H9 (cell line): ENCODE measurements around the gene KRT9. TPM values are rescaled to one million over a fixed set of nuclear protein-coding genes. Genes with fewer than 3 reads are reported as not detected.

Source experiments
- DNase-seq: peaks from one replicate; pipeline ENCODE4 v3.0.0-alpha.2; 2017
- H2AFZ ChIP-seq: one replicate; pipeline ENCODE4 v1.6.1; 2013; ENCODE audit warnings: mild to moderate bottlenecking, low read length, control low read depth, moderate library complexity
- H2AK5ac ChIP-seq: 2 replicates; pipeline ENCODE4 v1.6.1; 2013; ENCODE audit warnings: low read length, control low read depth, mixed read lengths; ENCODE audit not compliant: insufficient read length
- H2BK120ac ChIP-seq: one replicate; pipeline ENCODE4 v1.6.1; 2013; ENCODE audit warnings: low read depth, mild to moderate bottlenecking, low read length, control low read depth, inconsistent platforms; ENCODE audit not compliant: poor library complexity, severe bottlenecking
- H2BK12ac ChIP-seq: 2 replicates; pipeline ENCODE4 v1.6.1; 2013; ENCODE audit warnings: low read length, control low read depth, mixed read lengths, low read depth; ENCODE audit not compliant: insufficient read length
- H2BK15ac ChIP-seq: 2 replicates; pipeline ENCODE4 v1.6.1; 2013; ENCODE audit warnings: low read depth, low read length, control low read depth
- H2BK20ac ChIP-seq: one replicate; pipeline ENCODE4 v1.6.1; 2013; ENCODE audit warnings: low read depth, mild to moderate bottlenecking, low read length, control low read depth, inconsistent platforms; ENCODE audit not compliant: poor library complexity, severe bottlenecking
- H2BK5ac ChIP-seq: 2 replicates; pipeline ENCODE4 v1.6.1; 2013; ENCODE audit warnings: low read length, control low read depth, mixed read lengths; ENCODE audit not compliant: insufficient read length
- H3K14ac ChIP-seq: 2 replicates; pipeline ENCODE4 v1.6.1; 2013; ENCODE audit warnings: low read length, control low read depth; ENCODE audit not compliant: insufficient read depth
- H3K18ac ChIP-seq: 2 replicates; pipeline ENCODE4 v1.6.1; 2013; ENCODE audit warnings: low read depth, mild to moderate bottlenecking, mixed read lengths, low read length, control low read depth; ENCODE audit not compliant: insufficient read length
- H3K23ac ChIP-seq: 2 replicates; pipeline ENCODE4 v1.6.1; 2013; ENCODE audit warnings: low read length, control low read depth, mixed read lengths, low read depth; ENCODE audit not compliant: insufficient read length
- H3K23me2 ChIP-seq: 2 replicates; pipeline ENCODE4 v1.6.1; 2013; ENCODE audit warnings: low read depth, mild to moderate bottlenecking, mixed read lengths, low read length, control low read depth; ENCODE audit not compliant: insufficient read length, poor library complexity, severe bottlenecking
- H3K27ac ChIP-seq: 2 replicates; pipeline ENCODE4 v1.5.1; 2013; ENCODE audit warnings: low read length, control low read depth, mixed read lengths, low read depth; ENCODE audit not compliant: insufficient read length
- H3K27me3 ChIP-seq: 2 replicates; pipeline ENCODE4 v1.6.1; 2013; ENCODE audit warnings: low read length, control low read depth, inconsistent platforms; ENCODE audit not compliant: insufficient read depth
- H3K4ac ChIP-seq: 2 replicates; pipeline ENCODE4 v1.6.1; 2013; ENCODE audit warnings: low read depth, mild to moderate bottlenecking, control low read depth, inconsistent platforms, low read length, moderate library complexity
- H3K4me1 ChIP-seq: 2 replicates; pipeline ENCODE4 v1.6.1; 2013; ENCODE audit warnings: low read length, control low read depth, inconsistent platforms; ENCODE audit not compliant: insufficient read depth
- H3K4me2 ChIP-seq: 2 replicates; pipeline ENCODE4 v1.6.1; 2013; ENCODE audit warnings: low read length, control low read depth, mixed read lengths; ENCODE audit not compliant: insufficient read length, insufficient read depth
- H3K56ac ChIP-seq: 2 replicates; pipeline ENCODE4 v1.6.1; 2013; ENCODE audit warnings: low read depth, mild to moderate bottlenecking, mixed read lengths, low read length, control low read depth; ENCODE audit not compliant: insufficient read length
- H3K79me1 ChIP-seq: 2 replicates; pipeline ENCODE4 v1.6.1; 2013; ENCODE audit warnings: low read depth, mild to moderate bottlenecking, moderate library complexity, low read length, control low read depth, inconsistent platforms; ENCODE audit not compliant: insufficient read depth, poor library complexity, severe bottlenecking
- H3K79me2 ChIP-seq: 2 replicates; pipeline ENCODE4 v1.6.1; 2013; ENCODE audit warnings: low read length, control low read depth, inconsistent platforms; ENCODE audit not compliant: insufficient read depth
- H3K9ac ChIP-seq: 2 replicates; pipeline ENCODE4 v1.6.1; 2013; ENCODE audit warnings: low read length, control low read depth, mixed read lengths; ENCODE audit not compliant: insufficient read length; ENCODE audit errors: extremely low read depth
- H3K9me3 ChIP-seq: one replicate; pipeline ENCODE4 v1.6.1; 2013; ENCODE audit warnings: low read depth, low read length, inconsistent platforms; ENCODE audit not compliant: control insufficient read depth
- H3T11ph ChIP-seq: one replicate; pipeline ENCODE4 v1.6.1; 2013; ENCODE audit warnings: mild to moderate bottlenecking, low read length, control low read depth, inconsistent platforms
- H4K20me1 ChIP-seq: one replicate; pipeline ENCODE4 v1.6.1; 2013; ENCODE audit not compliant: control insufficient read depth, insufficient read length, insufficient read depth
- H4K5ac ChIP-seq: 2 replicates; pipeline ENCODE4 v1.6.1; 2013; ENCODE audit warnings: low read depth, mild to moderate bottlenecking, mixed read lengths, low read length, control low read depth; ENCODE audit not compliant: insufficient read length
- H4K8ac ChIP-seq: replicated peaks from 2 replicates; pipeline ENCODE4 v1.6.1; 2013; ENCODE audit warnings: low read length, control low read depth, mixed read lengths, low read depth; ENCODE audit not compliant: insufficient read length
- H4K91ac ChIP-seq: 2 replicates; pipeline ENCODE4 v1.6.1; 2013; ENCODE audit warnings: low read depth, mild to moderate bottlenecking, moderate library complexity, mixed read lengths, low read length, control low read depth; ENCODE audit not compliant: insufficient read length
- H3K27ac Mint-ChIP-seq, 3 experiments: 2 replicates in 2 of 3; 3 replicates in 1 of 3; pipeline ENCODE4 v1.8.0; 2020 to 2021; ENCODE audit warnings: mixed read lengths in 3 of 3, mild to moderate bottlenecking in 1 of 3, moderate library complexity in 1 of 3
- H3K27me3 Mint-ChIP-seq: 2 replicates; pipeline ENCODE4 v1.8.0; 2021; ENCODE audit warnings: low read depth, mild to moderate bottlenecking, moderate library complexity, mixed read lengths
- H3K36me3 Mint-ChIP-seq, 3 experiments: 2 replicates in 2 of 3; 3 replicates in 1 of 3; pipeline ENCODE4 v1.8.0; 2020 to 2021; ENCODE audit warnings: low read depth in 3 of 3, mixed read lengths in 3 of 3; ENCODE audit not compliant: insufficient read depth in 1 of 3
- H3K4me1 Mint-ChIP-seq, 2 experiments: 2 replicates each; pipeline ENCODE4 v1.8.0; 2020; ENCODE audit warnings: mixed read lengths in 2 of 2
- H3K4me3 Mint-ChIP-seq, 2 experiments: 2 replicates in 1 of 2; 3 replicates in 1 of 2; pipeline ENCODE4 v1.8.0; 2020 to 2021; ENCODE audit warnings: mild to moderate bottlenecking in 2 of 2, mixed read lengths in 2 of 2, moderate library complexity in 1 of 2
- H3K9me3 Mint-ChIP-seq, 2 experiments: 2 replicates in 1 of 2; 3 replicates in 1 of 2; pipeline ENCODE4 v1.8.0; 2020; ENCODE audit warnings: mild to moderate bottlenecking in 2 of 2, mixed read lengths in 2 of 2, moderate library complexity in 1 of 2
- WGBS: extraction: QIAGEN DNeasy Blood & Tissue Kit; methylation state at CpG from one replicate; pipeline ENCODE4 v1.1.7; 2013; ENCODE audit warnings: missing lambda C conversion rate, low lambda C conversion rate, mixed read lengths; ENCODE audit not compliant: insufficient read length; ENCODE audit errors: extremely low coverage; 5-methylcytosine and 5-hydroxymethylcytosine counted together
- total RNA-seq: library from RNA; stranded (reverse); gene quantifications from 2 replicates; pipeline ENCODE4 v1.2.1, GENCODE V29; 2021
- TF ChIP-seq, protein P1 (sequence below): fragments of 200-600 bp; sonication (generic); conservative IDR thresholded peaks from 3 replicates; pipeline ENCODE4 v1.8.0; 2021; ENCODE audit warnings: antibody characterized with exemption, mild to moderate bottlenecking

The KRT9 gene
- total RNA-seq, 1 experiment from 2014 or later: not detected

GRCh38 chr17:41586863-41587495 lies 15.1 kb upstream of the KRT9 start, which contains the start of gene KRT14:
Gene KRT14 (minus strand): TSS chr17:41586895. CDS start chr17:41586834, 61 bp downstream.
- Histone ChIP-seq H3K4me1 (no peaks in the 10 kb centered on the region), H3K23ac (no peak within 1 kb of the TSS), H3K4me2 (no peak within 1 kb of the TSS), H3K9me3 (no peaks in the 10 kb centered on the region), H3K9ac (no peak within 1 kb of the TSS), H2AK5ac (no peak within 1 kb of the TSS), H3K14ac (peak within 1 kb of the TSS; percentile 57; the same call in 1 of the 2 replicates), H2BK5ac (no peak within 1 kb of the TSS), H4K8ac (no peak within 1 kb of the TSS), H2BK15ac (no peak within 1 kb of the TSS), H4K20me1 (no peaks in the 10 kb centered on the region), H2BK12ac (no peak within 1 kb of the TSS), H3K4ac (no peak within 1 kb of the TSS), H4K5ac (no peak within 1 kb of the TSS), H3K23me2 (no peaks in the 10 kb centered on the region), H3K79me2 (no peaks in the 10 kb centered on the region; the same call in 1 of the 2 replicates), H3K27me3 (no peaks in the 10 kb centered on the region), H3K56ac (no peak within 1 kb of the TSS), H3K18ac (no peak within 1 kb of the TSS), H2BK120ac (no peak within 1 kb of the TSS), H4K91ac (no peak within 1 kb of the TSS), H3K27ac (no peak within 1 kb of the TSS), H2BK20ac (no peak within 1 kb of the TSS), H2AFZ (no peak within 1 kb of the TSS), H3K79me1 (no peaks in the 10 kb centered on the region), H3T11ph (no peak within 1 kb of the TSS)
- Mint-ChIP-seq H3K36me3 (no peaks in the 10 kb centered on the region), H3K27ac (no peak within 1 kb of the TSS), H3K4me1 (peaks cover 12 to 19% of the 10 kb centered on the region in 2 experiments), H3K27me3 (peaks cover 11% of the 10 kb centered on the region), H3K9me3 (peaks cover 0 to 4% of the 10 kb centered on the region in 2 experiments; a peak in 1 of 5 replicates), H3K4me3 (no peak within 1 kb of the TSS)
- TF ChIP-seq, protein P1, sequence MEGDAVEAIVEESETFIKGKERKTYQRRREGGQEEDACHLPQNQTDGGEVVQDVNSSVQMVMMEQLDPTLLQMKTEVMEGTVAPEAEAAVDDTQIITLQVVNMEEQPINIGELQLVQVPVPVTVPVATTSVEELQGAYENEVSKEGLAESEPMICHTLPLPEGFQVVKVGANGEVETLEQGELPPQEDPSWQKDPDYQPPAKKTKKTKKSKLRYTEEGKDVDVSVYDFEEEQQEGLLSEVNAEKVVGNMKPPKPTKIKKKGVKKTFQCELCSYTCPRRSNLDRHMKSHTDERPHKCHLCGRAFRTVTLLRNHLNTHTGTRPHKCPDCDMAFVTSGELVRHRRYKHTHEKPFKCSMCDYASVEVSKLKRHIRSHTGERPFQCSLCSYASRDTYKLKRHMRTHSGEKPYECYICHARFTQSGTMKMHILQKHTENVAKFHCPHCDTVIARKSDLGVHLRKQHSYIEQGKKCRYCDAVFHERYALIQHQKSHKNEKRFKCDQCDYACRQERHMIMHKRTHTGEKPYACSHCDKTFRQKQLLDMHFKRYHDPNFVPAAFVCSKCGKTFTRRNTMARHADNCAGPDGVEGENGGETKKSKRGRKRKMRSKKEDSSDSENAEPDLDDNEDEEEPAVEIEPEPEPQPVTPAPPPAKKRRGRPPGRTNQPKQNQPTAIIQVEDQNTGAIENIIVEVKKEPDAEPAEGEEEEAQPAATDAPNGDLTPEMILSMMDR: no peak
- WGBS: no CpG with 5 or more reads among the region's 15 CpGs
- DNase-seq: no peak
